ENCODE measurements around the gene SYT14. TPM values are rescaled to one million over a fixed set of nuclear protein-coding genes. Genes with fewer than 3 reads are reported as not detected.

SYT14 gene
- total and polyA plus RNA-seq, 2 of the 4 experiments (the other 2 are of a cell fraction) = 0.14 to 1.3 TPM

GRCh38 chr1:210124736-210125135 is 186.7 kb downstream of the SYT14 start:
- H3K9ac ChIP-seq (ENCODE audit: low read depth, low read length) = no peak overlapping the region
- H4K91ac ChIP-seq (ENCODE audit: insufficient read depth, low read depth, low read length) = no peak overlapping the region
- no peak overlapping the region for H4K5ac ChIP-seq (ENCODE audit: low read depth, low read length)
- H3K36me3 ChIP-seq (ENCODE audit: control insufficient read depth, insufficient read depth, low read length) = no peaks in the 10 kb centered on the region
- H3K18ac ChIP-seq (ENCODE audit: low read depth, low read length) = no peak overlapping the region
- POLR2A ChIA-PET (ENCODE audit: unreplicated experiment) = no interaction called here
- ATAC-seq (ENCODE audit: low read depth) (no peak), DNase-seq (no peak)
- dilution Hi-C loops (cut with HindIII; ENCODE audit: low sequenced_read_pairs, unreplicated experiment) = no loop called here
- H2BK5ac ChIP-seq (ENCODE audit: low read depth, low read length, poor library complexity, severe bottlenecking) = no peak overlapping the region
- H3K9me1 ChIP-seq (ENCODE audit: insufficient read depth, low read length) = no peaks in the 10 kb centered on the region
- H3K27me3 ChIP-seq (ENCODE audit: control insufficient read depth, insufficient read depth, low read length) = no peaks in the 10 kb centered on the region
- no peaks in the 10 kb centered on the region for H4K20me1 ChIP-seq (ENCODE audit: insufficient read depth, low read length)
- no peak overlapping the region for H2AFZ ChIP-seq (replicated peaks; ENCODE audit: low read length, poor library complexity)
- no peak overlapping the region for H2AK5ac ChIP-seq (ENCODE audit: low read depth, low read length)
- in situ Hi-C loops (cut with MboI; ENCODE audit: low sequenced_read_pairs) = no loop called here
- H3K9me3 ChIP-seq (ENCODE audit: control insufficient read depth, insufficient read depth, low read length) = no peaks in the 10 kb centered on the region
- H3K4me3 ChIP-seq (ENCODE audit: insufficient read depth, low read depth, low read length) = no peak overlapping the region
- TF ChIP-seq ELK1 (IDR thresholded peaks at IDR 0.05; ENCODE audit: borderline replicate concordance, low read depth, low read length) = no peak
- TF ChIP-seq RFX5 (IDR thresholded peaks at IDR 0.05; ENCODE audit: low read depth, low read length) = no peak
- TF ChIP-seq MAZ (IDR thresholded peaks at IDR 0.05; ENCODE audit: borderline replicate concordance, low read depth, low read length) = no peak
- TF ChIP-seq SMC3 (IDR thresholded peaks at IDR 0.05; ENCODE audit: low read depth, low read length) = no peak
- TF ChIP-seq USF2 (IDR thresholded peaks at IDR 0.05; ENCODE audit: low read depth, low read length) = no peak
- TF ChIP-seq FOS (IDR thresholded peaks at IDR 0.05; ENCODE audit: low read depth, low read length) = no peak
- H3K14ac ChIP-seq (replicated peaks; ENCODE audit: low read depth, low read length) = no peak overlapping the region
- CTCF ChIA-PET = interaction anchor here (0.6 to 1.2 kb wide), 2 partner anchors 12 to 14 kb away, joined by 3 read pairs; no protein-coding TSS in a partner anchor
- no peak overlapping the region for H3K27ac ChIP-seq (ENCODE audit: insufficient read depth, low read length)
- no peak overlapping the region for H3K56ac ChIP-seq (ENCODE audit: extremely low read depth, insufficient read depth, low read length)
- no peak overlapping the region for H2AK9ac ChIP-seq (replicated peaks; ENCODE audit: low read depth, low read length, poor library complexity)
- no peak overlapping the region for H2BK20ac ChIP-seq (ENCODE audit: low read depth, low read length)
- WGBS, 2 experiments (ENCODE audit: extremely low coverage in 2 of 2, insufficient read length in 1 of 2) = no CpG with 5 or more reads among the region's 2 CpGs
- intact Hi-C loops (cut with micrococcal nuclease) = no loop called here
- H3K79me1 ChIP-seq (ENCODE audit: low read depth in 1 of 2, low read length in 2 of 2) = no peaks in the 10 kb centered on the region
- H3K23ac ChIP-seq (ENCODE audit: low read depth, low read length) = no peak overlapping the region
- no peak overlapping the region for H3K4me2 ChIP-seq (ENCODE audit: low read depth, low read length)
- no TSS peak for BruUV-seq (replicated peaks)
- no peak overlapping the region for H3K4ac ChIP-seq (ENCODE audit: low read depth, low read length)
- H2BK15ac ChIP-seq (ENCODE audit: low read depth, low read length) = no peak overlapping the region
- no peak overlapping the region for H4K8ac ChIP-seq (ENCODE audit: low read depth in 2 of 2, low read length in 2 of 2)
- H2BK120ac ChIP-seq (ENCODE audit: low read depth, low read length) = no peak overlapping the region
- no peaks in the 10 kb centered on the region for H3K4me1 ChIP-seq (ENCODE audit: control insufficient read depth, insufficient read depth, low read length)
